GM18517 (cell line): ENCODE data around the gene IDUA.
"Not testable (repeated sequence)": the region's sequence is repeated elsewhere in the genome, so short reads cannot be mapped to it uniquely, and the experiment has no call there.

ENCODE experiments used
- ATAC-seq: cut with Tn5 transposase; IDR thresholded peaks from one replicate; pipeline ENCODE4 v1.9.1; 2021; ENCODE audit warnings: mild to moderate bottlenecking, moderate library complexity; ENCODE audit not compliant: unreplicated experiment

The IDUA gene

GRCh38 chr4:986879-987623, at the start of gene IDUA:
TSS of gene IDUA (plus strand) at chr4:987044. CDS start at chr4:987085, 41 bp downstream.
- peak; percentile 76 for ATAC-seq

- not testable (repeated sequence) for ATAC-seq
These were observed 47.3 kb upstream of the IDUA start for GRCh38 chr4:939508-939907.

- ATAC-seq: no peak
These were observed 41.4 kb upstream of the IDUA start for GRCh38 chr4:945274-946102.

- no peak for ATAC-seq
These were observed 40.8 kb upstream of the IDUA start for GRCh38 chr4:946103-946450.

- ATAC-seq: no peak
These were observed 40.0 kb upstream of the IDUA start for GRCh38 chr4:946517-947471.

GRCh38 chr4:947491-947971, 39.3 kb upstream of the IDUA start:
- no peak for ATAC-seq

- no peak for ATAC-seq
These were observed 38.5 kb upstream of the IDUA start for GRCh38 chr4:948101-948935.

GRCh38 chr4:948936-949300, 37.9 kb upstream of the IDUA start:
- ATAC-seq: no peak

- ATAC-seq: no peak
These were observed 37.2 kb upstream of the IDUA start for GRCh38 chr4:949656-950055.

GRCh38 chr4:950136-951020, 36.5 kb upstream of the IDUA start:
- no peak for ATAC-seq

GRCh38 chr4:951186-951585, 35.7 kb upstream of the IDUA start:
- no peak for ATAC-seq

- no peak for ATAC-seq
These were observed 35.0 kb upstream of the IDUA start for GRCh38 chr4:951594-952468.

- ATAC-seq: no peak
These were observed 33.8 kb upstream of the IDUA start for GRCh38 chr4:952881-953573.

GRCh38 chr4:953574-953915, 33.3 kb upstream of the IDUA start:
- no peak for ATAC-seq

- ATAC-seq: no peak
These were observed 32.4 kb upstream of the IDUA start for GRCh38 chr4:954211-955020.

- ATAC-seq: no peak
These were observed 31.5 kb upstream of the IDUA start for GRCh38 chr4:955161-955921.
